ENCODE results near the gene CATSPER1. TPM values are rescaled to one million over a fixed set of nuclear protein-coding genes. Genes with fewer than 3 reads are reported as not detected.

The CATSPER1 gene
- total RNA-seq, 2 donors from 2014 or later = 0.35 TPM; not detected in 1

DNA sequence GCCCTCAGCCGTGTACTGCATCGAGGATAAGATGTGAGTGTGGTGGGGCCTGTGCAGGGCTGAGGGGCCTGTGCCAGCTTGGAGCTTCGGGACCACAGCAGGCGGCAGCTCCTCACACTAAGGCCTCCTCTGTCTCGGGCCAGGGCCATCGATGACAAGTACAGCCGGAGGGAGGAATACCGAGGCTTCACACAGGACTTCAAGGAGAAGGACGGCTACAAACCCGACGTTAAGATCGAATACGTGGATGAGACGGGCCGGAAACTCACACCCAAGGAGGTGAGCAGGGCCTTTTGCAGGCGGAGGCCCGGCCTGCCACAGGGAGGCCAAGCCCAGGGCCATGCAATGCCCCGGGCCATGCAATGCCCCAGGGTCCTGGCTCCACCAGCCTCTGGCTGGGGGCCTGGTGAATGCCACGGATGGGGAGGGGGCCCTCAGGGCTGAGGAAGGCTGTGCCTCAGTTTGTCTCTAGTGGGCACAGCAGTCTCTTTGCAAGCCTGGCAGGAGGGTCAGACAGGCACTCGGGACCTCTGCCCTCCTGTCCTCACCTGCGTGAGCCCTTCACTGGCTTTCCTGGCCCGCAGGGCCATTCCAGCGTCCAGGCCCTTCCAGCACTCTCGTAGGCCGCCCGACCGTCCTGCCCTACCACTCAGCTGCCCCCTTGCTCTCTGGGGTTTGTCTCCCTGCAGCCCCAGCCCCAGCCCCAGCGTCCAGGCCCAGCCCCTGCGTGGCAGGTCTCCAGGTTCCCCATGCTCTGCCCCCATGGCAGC is 48.5 kb downstream of the CATSPER1 start:
- H3K27me3 ChIP-seq = no peaks in the 10 kb centered on the region
- no peaks in the 10 kb centered on the region for H3K9me3 ChIP-seq
- peaks cover 13% of the 10 kb centered on the region for H3K36me3 ChIP-seq
- no peaks in the 10 kb centered on the region for H3K4me1 ChIP-seq
- H3K9ac ChIP-seq (ENCODE audit: low read depth in 2 of 2, low read length in 2 of 2) = no peak overlapping the region
- no peak for DNase-seq
- intact Hi-C loops (cut with DNase I) = no loop called here
- H3K27ac ChIP-seq = no peak overlapping the region
- H3K4me3 ChIP-seq = no peak overlapping the region
- TF ChIP-seq, protein P1, sequence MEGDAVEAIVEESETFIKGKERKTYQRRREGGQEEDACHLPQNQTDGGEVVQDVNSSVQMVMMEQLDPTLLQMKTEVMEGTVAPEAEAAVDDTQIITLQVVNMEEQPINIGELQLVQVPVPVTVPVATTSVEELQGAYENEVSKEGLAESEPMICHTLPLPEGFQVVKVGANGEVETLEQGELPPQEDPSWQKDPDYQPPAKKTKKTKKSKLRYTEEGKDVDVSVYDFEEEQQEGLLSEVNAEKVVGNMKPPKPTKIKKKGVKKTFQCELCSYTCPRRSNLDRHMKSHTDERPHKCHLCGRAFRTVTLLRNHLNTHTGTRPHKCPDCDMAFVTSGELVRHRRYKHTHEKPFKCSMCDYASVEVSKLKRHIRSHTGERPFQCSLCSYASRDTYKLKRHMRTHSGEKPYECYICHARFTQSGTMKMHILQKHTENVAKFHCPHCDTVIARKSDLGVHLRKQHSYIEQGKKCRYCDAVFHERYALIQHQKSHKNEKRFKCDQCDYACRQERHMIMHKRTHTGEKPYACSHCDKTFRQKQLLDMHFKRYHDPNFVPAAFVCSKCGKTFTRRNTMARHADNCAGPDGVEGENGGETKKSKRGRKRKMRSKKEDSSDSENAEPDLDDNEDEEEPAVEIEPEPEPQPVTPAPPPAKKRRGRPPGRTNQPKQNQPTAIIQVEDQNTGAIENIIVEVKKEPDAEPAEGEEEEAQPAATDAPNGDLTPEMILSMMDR (IDR thresholded peaks at IDR 0.05) = no peak

DNA sequence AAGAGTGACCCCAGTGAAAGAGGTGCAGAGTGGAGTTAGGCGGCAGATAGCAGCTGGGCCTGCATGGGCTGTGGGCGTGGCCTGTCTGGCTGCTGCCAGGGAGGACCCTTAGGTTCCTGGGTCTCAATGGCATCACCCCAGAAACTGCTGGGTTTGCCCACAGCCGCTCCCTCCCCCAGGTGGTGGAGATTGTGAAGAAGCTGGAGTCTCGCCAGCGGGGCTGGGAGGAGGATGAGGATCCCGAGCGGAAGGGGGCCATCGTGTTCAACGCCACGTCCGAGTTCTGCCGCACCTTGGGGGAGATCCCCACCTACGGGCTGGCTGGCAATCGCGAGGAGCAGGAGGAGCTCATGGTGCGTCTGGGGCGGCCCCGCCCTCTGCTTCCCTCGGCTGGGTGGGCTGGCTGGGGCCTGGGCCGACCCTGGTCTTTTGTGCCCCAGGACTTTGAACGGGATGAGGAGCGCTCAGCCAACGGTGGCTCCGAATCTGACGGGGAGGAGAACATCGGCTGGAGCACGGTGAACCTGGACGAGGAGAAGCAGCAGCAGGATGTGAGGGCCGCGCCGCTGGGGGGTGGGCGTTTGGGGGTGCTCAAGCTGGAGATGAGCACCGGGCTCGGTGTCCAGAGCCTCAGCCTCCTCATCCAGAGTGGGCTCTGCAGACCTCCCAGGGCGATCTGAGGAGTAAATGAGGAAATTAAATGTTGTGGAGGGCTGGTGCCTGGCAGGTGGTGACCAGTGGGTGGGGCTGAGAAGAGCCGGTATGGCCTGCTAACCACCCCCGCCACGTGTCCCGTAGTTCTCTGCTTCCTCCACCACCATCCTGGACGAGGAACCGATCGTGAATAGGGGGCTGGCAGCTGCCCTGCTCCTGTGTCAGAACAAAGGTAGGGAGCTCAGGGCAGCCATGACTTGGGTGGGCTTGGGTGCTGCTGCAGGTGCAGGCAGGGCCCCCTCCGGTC is 49.8 kb downstream of the CATSPER1 start:
- Histone ChIP-seq H3K9me3 (no peaks in the 10 kb centered on the region), H3K4me3 (no peak overlapping the region), H3K4me1 (no peaks in the 10 kb centered on the region), H3K9ac (ENCODE audit: low read depth in 2 of 2, low read length in 2 of 2) (no peak overlapping the region), H3K27ac (no peak overlapping the region), H3K27me3 (no peaks in the 10 kb centered on the region), H3K36me3 (peaks cover 13% of the 10 kb centered on the region)
- no peak for DNase-seq
- TF ChIP-seq, protein P1 (IDR thresholded peaks at IDR 0.05) = no peak
- intact Hi-C loops (cut with DNase I) = no loop called here

DNA sequence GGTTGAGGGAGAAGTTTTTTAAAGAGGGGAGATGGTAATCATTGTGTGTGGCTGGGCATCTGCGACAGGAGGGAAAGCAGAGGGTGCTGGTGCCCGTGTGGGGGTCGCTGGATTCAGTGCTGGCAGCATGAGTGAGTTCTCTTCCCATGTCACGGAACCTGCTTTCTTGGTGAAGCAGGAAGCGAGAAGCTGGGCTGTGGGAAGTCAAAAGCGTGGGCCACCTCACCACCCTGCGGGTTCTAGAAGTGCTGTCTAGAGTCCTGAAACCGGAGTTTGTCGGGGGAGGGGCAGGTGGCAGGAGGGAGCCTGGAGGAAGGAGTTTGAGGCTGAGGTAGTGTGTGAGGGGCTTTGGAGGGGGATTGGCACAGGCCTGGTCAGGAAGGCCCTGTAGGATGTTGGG is 50.5 kb downstream of the CATSPER1 start:
- no peak overlapping the region for H3K27ac ChIP-seq
- no peaks in the 10 kb centered on the region for H3K9me3 ChIP-seq
- no peak for DNase-seq
- intact Hi-C loops (cut with DNase I) = no loop called here
- no peak overlapping the region for H3K9ac ChIP-seq (ENCODE audit: low read depth in 2 of 2, low read length in 2 of 2)
- H3K4me3 ChIP-seq = no peak overlapping the region
- H3K4me1 ChIP-seq = no peaks in the 10 kb centered on the region
- H3K27me3 ChIP-seq = no peaks in the 10 kb centered on the region
- TF ChIP-seq, protein P1 (IDR thresholded peaks at IDR 0.05) = no peak
- H3K36me3 ChIP-seq = peaks cover 13% of the 10 kb centered on the region

DNA sequence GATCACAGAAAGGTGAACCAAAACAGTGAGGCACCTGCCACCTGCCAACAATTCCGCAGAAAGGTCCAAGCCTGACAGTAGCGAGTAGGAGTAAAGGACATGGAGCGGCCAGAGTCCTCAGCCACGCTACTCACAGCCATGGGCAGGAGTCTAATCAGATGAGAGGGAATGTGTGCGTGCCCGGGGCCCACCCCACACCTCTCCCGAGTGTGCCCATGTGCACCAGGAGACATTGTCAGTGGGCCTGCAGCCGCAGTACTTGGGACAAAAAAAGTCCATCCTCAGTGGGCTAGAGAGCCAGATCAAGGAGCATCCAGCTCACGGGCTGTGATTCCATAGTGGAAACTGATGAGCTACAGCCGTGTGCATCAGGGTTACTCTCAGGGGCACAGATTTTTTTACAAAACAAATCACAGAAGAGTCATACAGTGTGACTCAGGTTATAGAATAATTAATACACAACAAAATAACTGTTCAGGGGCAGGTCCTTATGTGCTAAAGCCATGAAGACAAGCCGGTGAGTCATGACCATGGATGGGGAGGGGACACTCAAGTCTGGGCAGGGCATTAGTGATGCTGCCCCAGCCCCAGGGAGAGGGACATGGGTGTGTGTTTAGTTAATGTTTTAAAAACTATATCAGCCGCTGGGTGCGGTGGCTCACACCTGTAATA is 52.7 kb downstream of the CATSPER1 start:
- no peaks in the 10 kb centered on the region for H3K27me3 ChIP-seq
- no peaks in the 10 kb centered on the region for H3K9me3 ChIP-seq
- H3K4me1 ChIP-seq = no peaks in the 10 kb centered on the region
- TF ChIP-seq, protein P1 (IDR thresholded peaks at IDR 0.05) = no peak
- H3K9ac ChIP-seq (ENCODE audit: low read depth in 2 of 2, low read length in 2 of 2) = no peak overlapping the region
- peaks cover 13% of the 10 kb centered on the region for H3K36me3 ChIP-seq
- no peak overlapping the region for H3K27ac ChIP-seq
- intact Hi-C loops (cut with DNase I) = no loop called here
- no peak for DNase-seq
- H3K4me3 ChIP-seq = no peak overlapping the region

DNA sequence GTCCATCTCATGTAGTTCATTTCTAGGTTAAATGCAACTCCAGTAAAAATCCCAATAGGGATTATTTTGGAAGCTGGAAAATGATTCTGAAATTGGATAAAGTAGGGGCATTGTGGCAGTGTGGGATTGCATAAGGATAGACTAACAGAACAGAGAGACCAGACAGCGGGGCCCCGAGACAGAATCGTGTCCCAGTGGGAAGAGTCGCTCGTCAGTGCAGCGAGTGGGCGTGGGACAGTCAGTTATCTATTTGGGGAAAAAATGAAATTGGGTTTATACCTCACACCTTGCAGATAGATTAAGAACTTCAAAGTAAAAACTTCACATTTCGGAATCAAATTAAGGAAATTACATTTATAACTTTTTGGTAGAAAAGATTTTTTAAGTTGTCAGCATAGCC is 54.2 kb downstream of the CATSPER1 start:
- DNase-seq = no peak
- Histone ChIP-seq H3K9me3 (no peaks in the 10 kb centered on the region), H3K27ac (no peak overlapping the region), H3K27me3 (no peaks in the 10 kb centered on the region), H3K4me1 (no peaks in the 10 kb centered on the region), H3K36me3 (peaks cover 6% of the 10 kb centered on the region), H3K4me3 (no peak overlapping the region), H3K9ac (ENCODE audit: low read depth in 2 of 2, low read length in 2 of 2) (no peak overlapping the region)
- intact Hi-C loops (cut with DNase I) = no loop called here
- TF ChIP-seq, protein P1 (IDR thresholded peaks at IDR 0.05) = no peak

Measured in colonic mucosa (tissue), 4 donors.